ENCODE results near the gene NEK7.

The NEK7 gene

DNA sequence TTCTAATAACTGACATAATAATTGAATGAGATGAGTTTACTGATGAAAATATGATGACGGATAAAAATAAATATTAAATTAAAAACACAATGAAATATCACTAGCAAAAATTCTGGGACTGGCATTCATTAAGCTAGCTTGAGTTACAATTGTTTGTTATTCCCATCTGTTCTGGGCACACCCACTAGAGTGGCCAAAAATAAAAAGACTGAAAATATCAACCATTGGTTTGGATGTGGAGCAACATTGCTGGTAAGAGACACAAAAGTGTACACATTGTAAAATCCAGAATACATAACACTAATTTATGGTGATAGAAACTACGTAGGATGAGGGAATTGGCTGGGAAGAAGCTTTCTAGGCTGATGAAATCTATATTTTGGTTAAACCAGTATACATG, 9.6 kb upstream of the NEK7 start:
- no peak for DNase-seq (ENCODE audit: low read depth)

DNA sequence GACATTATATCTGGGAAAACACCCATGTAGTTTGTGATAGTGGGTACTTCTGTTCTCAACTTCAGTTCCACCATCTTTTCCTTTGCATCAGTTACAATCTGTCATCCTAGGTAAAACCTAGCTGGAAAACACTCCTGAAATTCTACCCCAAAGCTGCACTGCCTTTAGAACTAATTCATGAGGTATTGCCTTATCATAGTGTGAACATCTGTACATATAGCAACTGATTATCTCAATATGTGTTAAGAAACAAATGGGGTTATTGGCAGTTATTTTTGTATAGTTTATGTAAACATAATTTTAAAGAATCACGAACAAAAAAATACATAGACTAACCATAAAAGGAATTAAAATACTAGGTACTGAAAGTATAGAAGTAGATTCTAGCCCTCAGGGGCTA, 6.4 kb upstream of the NEK7 start:
- DNase-seq (ENCODE audit: low read depth) = no peak

GRCh38 chr1:198151688-198152087, 5.1 kb upstream of the NEK7 start:
- no peak for DNase-seq (ENCODE audit: low read depth)

- DNase-seq (ENCODE audit: low read depth) = no peak
Observed at GRCh38 chr1:198153103-198153502, 3.7 kb upstream of the NEK7 start.

DNA sequence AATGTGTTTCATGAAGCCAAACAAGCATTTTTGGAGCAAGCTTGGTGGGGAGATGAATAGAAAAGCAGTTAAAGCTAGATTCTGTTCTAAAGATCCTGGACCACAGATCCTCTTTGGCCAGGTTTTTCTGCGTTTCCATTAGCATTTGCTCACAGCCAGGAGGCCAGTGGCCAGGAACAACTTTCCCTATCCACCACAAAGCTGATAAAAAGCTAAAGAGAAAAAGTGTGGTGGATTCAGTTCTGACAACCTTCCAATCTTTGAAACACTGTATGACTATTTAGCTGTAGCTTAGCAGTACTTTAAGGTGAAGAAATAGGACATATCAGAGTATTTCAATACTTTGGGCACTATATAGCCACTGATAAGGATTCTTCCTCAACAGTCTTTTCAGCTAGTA, 3.0 kb upstream of the NEK7 start:
- DNase-seq (ENCODE audit: low read depth) = no peak

DNA sequence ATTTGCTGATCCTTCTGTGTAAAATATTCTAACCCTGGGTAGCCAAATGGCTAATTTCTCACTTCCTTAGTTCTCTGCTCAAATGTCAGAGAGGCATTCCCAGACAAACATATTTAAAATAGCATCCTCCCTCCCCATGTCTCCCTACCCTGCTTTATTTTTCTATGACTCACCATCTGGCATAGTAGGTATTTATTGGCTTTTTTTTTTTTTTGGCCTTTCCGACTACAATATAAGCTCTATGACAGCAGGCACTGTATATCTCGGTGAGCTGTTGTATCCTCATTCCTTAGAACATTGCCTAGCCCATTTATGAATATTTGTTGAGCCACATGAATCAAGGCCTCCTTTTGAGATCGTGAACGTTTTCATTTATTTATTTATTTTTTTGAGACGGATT, 1.5 kb upstream of the NEK7 start:
- no peak for DNase-seq (ENCODE audit: low read depth)

GRCh38 chr1:198156111-198156744, 570 bp upstream of the NEK7 start:
- DNase-seq (ENCODE audit: low read depth) = peak; percentile 52

DNA sequence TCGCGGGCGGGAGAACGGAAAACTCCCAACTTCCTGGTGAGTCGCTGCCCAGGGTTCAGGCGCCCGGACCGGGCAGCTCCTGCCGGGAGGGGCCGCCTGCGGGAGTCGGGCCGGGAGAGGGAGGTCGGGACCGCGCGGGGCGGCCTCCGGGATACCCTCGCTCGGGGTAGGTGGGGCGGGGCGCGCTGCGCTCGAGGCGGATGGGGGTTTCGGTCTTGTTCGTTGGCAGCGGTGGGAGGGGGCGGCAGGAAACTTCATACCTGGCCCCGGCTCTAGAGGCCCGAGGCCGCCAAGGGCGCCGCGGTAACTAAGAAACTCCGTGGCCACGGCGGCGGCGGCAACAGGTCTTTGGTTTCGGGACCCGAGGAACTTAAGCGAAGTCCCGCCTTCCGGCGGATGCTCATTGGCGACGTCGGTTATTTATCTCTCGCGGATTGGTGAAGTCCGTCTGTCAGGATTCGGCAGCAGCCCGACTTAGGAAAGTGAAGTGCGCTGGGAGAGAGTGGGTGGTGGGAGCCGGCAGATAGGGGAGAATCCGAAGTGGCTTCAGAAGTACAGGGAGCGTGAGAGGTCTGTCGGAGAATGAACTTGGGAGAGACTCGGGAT, 546 bp downstream of the NEK7 start:
- DNase-seq (ENCODE audit: low read depth) = peak; percentile 72

GRCh38 chr1:198157847-198158725, 1.3 kb downstream of the NEK7 start:
- DNase-seq (ENCODE audit: low read depth) = no peak

DNA sequence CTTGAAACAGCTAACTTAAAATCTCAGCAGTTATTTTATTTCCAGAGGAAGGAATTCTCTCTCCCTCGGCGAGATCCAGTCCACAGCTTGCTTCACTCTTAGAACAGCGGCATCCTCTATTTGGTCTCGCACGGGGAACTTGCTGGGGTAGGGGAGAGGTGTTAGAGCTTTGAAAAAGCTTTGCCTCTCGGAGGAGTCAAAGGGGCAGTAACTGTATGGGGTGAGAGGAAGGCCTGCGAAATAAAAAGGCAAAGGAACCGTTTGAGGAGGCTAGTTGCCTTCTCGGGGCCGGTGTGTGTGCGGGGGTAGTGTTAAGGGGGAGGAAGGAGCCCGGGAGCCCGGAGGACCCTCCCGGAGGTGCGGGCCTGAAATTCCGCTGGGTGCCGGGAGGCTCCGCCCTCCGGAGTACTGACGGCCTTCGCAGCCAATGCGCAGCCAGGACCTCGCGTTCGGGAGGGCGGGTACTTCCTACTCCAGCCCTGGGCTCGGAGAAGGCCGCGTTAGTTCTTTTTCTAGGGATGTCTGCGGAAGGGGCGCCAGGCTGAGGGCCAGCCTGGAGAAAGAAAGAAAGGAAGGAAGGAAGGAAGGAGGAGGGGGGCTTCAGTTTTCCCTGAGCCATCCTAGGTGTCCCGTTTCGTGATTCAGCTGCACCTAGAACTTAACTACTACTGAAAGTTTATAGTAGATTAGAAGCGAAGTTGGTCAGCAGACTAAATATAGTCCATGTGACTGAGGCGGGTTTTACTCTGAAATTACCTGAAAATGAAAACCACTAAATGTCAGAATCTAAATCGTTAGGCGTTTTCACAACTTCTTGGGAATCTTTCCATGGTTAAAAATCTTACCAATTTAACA, 2.2 kb downstream of the NEK7 start:
- peak; percentile 80 for DNase-seq (ENCODE audit: low read depth)

DNA sequence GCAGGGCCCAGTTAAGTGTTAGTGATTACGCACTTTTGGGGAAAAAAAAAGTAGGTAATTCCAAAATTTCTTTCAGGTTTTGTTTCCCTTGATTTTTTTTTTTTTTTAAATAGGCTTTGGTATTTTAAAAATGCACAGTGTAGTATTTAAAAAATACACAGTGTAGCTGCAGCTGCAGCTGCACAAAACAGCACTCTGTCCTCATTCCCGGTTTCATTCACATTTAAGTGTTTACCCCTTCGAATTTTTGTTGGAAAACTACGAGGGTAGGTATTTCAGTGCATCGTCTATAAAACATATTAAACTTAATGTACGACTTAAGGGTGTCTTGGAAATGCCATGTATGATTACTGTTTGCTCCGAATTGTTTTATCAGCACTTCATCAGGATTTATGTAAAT, 3.4 kb downstream of the NEK7 start:
- no peak for DNase-seq (ENCODE audit: low read depth)

DNA sequence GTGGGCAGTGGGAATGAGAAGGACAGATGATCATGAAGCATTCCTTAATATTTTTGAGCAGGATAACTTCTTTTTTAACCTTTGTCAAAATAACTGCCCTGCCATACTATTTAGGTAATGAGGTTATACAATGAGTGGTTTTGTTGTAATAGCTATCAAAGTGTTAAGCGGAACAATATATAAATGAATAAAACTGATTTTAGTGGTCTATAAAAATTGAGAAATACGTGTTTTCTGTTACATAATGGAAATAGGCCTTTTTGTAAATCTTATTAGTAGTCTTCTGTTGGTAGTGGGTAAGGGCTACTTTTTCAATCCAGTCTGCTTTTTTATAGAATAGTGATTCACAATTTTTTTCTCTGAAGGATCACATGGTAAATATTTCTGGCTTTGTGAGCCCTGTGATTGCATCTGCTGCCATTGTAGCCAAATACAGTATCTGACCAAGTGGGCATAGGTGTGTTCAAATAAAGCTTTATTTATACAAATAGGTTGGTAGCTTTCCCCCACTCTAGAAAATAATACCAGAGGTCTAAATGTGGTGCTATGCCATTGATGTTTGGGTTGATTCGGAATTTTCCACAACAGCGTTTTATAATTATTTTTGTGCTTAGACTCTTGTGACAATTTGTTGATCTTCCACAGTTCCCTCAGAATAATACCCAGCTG, 4.3 kb downstream of the NEK7 start:
- DNase-seq (ENCODE audit: low read depth) = no peak

GRCh38 chr1:198161718-198162090, 4.9 kb downstream of the NEK7 start:
- no peak for DNase-seq (ENCODE audit: low read depth)

GRCh38 chr1:198162091-198162767, 5.4 kb downstream of the NEK7 start:
- DNase-seq (ENCODE audit: low read depth) = no peak

GRCh38 chr1:198165927-198166647, 9.3 kb downstream of the NEK7 start:
- no peak for DNase-seq (ENCODE audit: low read depth)

DNA sequence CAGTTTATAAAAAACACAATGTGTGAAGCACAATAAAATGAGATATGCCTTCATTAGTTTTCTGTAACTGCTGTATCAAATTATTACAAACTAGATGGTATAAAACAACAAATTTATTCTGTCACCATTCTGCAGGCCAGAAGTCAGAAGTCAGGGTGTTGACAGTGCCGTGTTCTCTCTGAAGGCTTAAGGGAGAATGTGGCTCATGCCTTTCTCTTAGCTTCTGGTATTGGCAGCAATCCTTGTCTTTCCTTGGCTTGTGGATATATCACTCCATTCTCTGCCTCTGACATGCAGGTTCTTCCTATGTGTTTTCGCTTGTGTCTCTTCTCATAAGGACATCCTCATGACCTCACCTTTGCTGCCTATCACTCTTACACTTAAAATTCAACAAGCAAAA, 10.1 kb downstream of the NEK7 start:
- no peak for DNase-seq (ENCODE audit: low read depth)

GRCh38 chr1:198167436-198167934, 10.7 kb downstream of the NEK7 start:
- DNase-seq (ENCODE audit: low read depth) = no peak

DNA sequence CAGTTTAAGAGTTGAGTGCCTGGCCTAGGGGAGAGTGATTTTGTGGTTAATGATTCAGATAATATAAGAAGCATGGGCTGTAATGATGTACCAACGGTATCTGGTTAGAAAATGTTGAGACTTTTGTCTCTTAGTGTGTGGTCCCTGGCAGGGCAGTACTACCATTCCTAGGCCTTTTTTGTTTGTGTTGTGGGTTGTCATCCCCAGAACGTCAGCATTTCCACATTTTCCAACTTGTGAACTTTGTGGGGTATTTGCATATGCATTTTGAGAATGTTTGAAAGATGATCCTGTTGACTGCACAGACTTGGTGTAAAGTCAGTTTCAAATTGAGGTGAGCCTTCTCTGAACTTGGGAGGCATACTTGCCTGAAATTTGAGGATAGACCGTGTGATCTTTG, 11.4 kb downstream of the NEK7 start:
- no peak for DNase-seq (ENCODE audit: low read depth)

DNA sequence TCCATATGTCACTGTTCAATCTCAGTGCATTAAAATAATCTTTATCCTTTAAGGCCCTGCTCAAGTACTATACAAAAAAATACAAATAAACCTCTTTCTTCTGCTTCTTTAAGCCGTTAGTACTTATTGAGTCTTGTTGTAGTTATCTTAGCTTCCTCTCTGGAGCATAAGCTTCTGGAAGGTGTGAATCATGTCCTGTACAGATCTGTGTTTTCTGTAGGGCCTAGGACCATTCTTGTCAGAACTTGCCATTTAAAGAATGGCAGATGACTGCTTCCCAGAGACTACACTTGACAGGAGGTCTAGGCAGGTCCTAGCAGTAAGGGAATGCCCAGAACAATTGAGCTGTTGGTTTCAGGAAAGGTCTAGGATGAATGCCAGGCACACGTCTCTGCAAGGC, 12.9 kb downstream of the NEK7 start:
- no peak for DNase-seq (ENCODE audit: low read depth)

All from activated T-helper 9 cell treated with anti-CD3 and anti-CD28 coated beads, Interleukin-2, amount 50 U/mL, for 16 hours (primary cell).